Measurements from ENCODE around the gene TIGD3.

DNA sequence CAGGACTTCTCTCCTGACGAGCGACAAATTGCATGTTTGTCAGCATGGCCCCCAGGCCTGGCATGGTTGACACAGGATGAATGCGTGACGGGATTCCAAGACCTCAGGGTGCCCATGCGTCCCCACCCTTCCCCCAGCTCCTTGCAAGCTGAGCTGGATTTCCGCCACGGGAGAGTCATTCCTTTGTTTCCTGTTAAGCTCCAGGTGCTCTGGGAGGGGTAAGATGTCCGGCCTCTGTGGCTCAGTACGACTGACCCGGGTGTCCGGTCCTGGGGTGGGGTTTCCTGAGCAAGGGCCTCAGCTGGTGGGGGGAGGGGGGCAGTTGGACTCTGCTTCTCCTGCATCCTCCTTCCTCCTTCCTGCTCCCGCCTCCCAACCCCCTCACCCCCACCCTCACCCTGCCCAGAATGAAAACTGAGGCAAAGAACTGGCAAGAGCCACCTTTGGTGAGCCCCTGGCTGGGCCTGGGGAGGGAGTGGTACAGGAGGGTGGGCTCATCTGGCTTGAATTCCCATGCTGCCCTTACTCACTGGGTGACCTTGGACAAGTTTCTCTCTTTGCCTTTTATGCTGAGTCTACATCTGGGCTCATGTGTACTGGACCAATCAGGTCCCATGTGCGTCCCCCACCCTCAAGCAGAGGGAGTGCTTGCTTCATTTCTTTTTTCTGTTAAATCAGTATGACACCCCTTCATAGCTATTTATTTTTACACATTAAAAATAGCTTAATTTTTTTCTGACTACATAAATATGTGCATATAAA, 37.3 kb upstream of the TIGD3 start:
- TF ChIP-seq, protein P1, sequence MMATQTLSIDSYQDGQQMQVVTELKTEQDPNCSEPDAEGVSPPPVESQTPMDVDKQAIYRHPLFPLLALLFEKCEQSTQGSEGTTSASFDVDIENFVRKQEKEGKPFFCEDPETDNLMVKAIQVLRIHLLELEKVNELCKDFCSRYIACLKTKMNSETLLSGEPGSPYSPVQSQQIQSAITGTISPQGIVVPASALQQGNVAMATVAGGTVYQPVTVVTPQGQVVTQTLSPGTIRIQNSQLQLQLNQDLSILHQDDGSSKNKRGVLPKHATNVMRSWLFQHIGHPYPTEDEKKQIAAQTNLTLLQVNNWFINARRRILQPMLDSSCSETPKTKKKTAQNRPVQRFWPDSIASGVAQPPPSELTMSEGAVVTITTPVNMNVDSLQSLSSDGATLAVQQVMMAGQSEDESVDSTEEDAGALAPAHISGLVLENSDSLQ (IDR thresholded peaks at IDR 0.05): no peak
- TF ChIP-seq NFRKB (IDR thresholded peaks at IDR 0.05): no peak
- TF ChIP-seq BHLHE40 (IDR thresholded peaks at IDR 0.05; ENCODE audit: borderline replicate concordance): no peak
- TF ChIP-seq ARNT (IDR thresholded peaks at IDR 0.05): no peak
